CD4-positive, CD25-positive, alpha-beta regulatory T cell (primary cell): ENCODE data around the gene PRKCE. TPM values are rescaled to one million over a fixed set of nuclear protein-coding genes. Genes with fewer than 3 reads are reported as not detected.

Experiments used
- ATAC-seq, 2 donors: fragments of 150-1000 bp; cut with Tn5 transposase; one replicate each; pipeline ENCODE4 v1.10.0; 2021; ENCODE audit warnings: low read depth in 2 of 2, moderate number of reproducible peaks in 2 of 2, moderate library complexity in 1 of 2
- DNase-seq, 3 donors: peaks; one replicate each; pipeline versions ENCODE4 v3.0.0 to v3.0.0-alpha.2; 2012 to 2022; ENCODE audit warnings: mixed read lengths in 1 of 3
- H3K27ac ChIP-seq: one replicate; pipeline ENCODE4 v1.7.0; 2013; ENCODE audit warnings: mild to moderate bottlenecking, low read length; ENCODE audit not compliant: insufficient read depth, poor library complexity, severe bottlenecking
- H3K27me3 ChIP-seq: one replicate; pipeline ENCODE4 v1.7.0; 2013; ENCODE audit warnings: low read length; ENCODE audit not compliant: control insufficient read depth, insufficient read depth
- H3K36me3 ChIP-seq: one replicate; pipeline ENCODE4 v1.7.0; 2013; ENCODE audit warnings: mild to moderate bottlenecking, low read length, moderate library complexity; ENCODE audit not compliant: control insufficient read depth, insufficient read depth
- H3K4me1 ChIP-seq: 2 replicates; pipeline ENCODE4 v1.7.0; 2013; ENCODE audit warnings: mild to moderate bottlenecking, low read length; ENCODE audit not compliant: insufficient read depth, control insufficient read depth, poor library complexity, severe bottlenecking
- H3K4me3 ChIP-seq: one replicate; pipeline ENCODE4 v1.7.0; 2013; ENCODE audit warnings: low read depth, mild to moderate bottlenecking, low read length, moderate library complexity
- H3K9me3 ChIP-seq, 2 experiments: 1 replicate in 1 of 2; 2 replicates in 1 of 2; pipeline ENCODE4 v1.7.0; 2013; ENCODE audit warnings: low read length in 2 of 2, mild to moderate bottlenecking in 1 of 2, moderate library complexity in 1 of 2; ENCODE audit not compliant: control insufficient read depth in 2 of 2
- H3K27ac Mint-ChIP-seq, 3 donors: one replicate each; pipeline ENCODE4 v1.8.0; 2020 to 2022; ENCODE audit warnings: mild to moderate bottlenecking in 3 of 3, mixed read lengths in 3 of 3, moderate library complexity in 2 of 3
- H3K27me3 Mint-ChIP-seq: one replicate; pipeline ENCODE4 v1.8.0; 2022; ENCODE audit warnings: mild to moderate bottlenecking, mixed read lengths
- H3K36me3 Mint-ChIP-seq: one replicate; pipeline ENCODE4 v1.8.0; 2020; ENCODE audit warnings: mixed read lengths
- H3K4me1 Mint-ChIP-seq, 4 donors: one replicate each; pipeline ENCODE4 v1.8.0; 2020 to 2022; ENCODE audit warnings: mixed read lengths in 4 of 4, mild to moderate bottlenecking in 1 of 4
- H3K4me3 Mint-ChIP-seq, 4 donors: one replicate each; pipeline ENCODE4 v1.8.0; 2020 to 2022; ENCODE audit warnings: mild to moderate bottlenecking in 4 of 4, mixed read lengths in 4 of 4, moderate library complexity in 3 of 4
- H3K9me3 Mint-ChIP-seq, 7 donors: one replicate each; pipeline ENCODE4 v1.8.0; 2020 to 2022; ENCODE audit warnings: mixed read lengths in 7 of 7, mild to moderate bottlenecking in 3 of 7, moderate library complexity in 2 of 7
- polyA plus RNA-seq, 4 donors: library from polyadenylated mRNA; unstranded; fragments of 300-500 nt; fragmentation: Illumina TruSeq; gene quantifications; one replicate each; pipeline ENCODE4 v1.2.3, GENCODE V29; 2021
- total RNA-seq: library from RNA; stranded (reverse); gene quantifications from one replicate; pipeline ENCODE4 v1.2.3, GENCODE V29; 2022

PRKCE gene
- total and polyA plus RNA-seq, 5 donors from 2014 or later, result 0.78 to 16.5 (median 1.3) TPM

- H3K4me1 ChIP-seq, result no peaks in the 10 kb centered on the region
- no peaks in the 10 kb centered on the region for H3K36me3 Mint-ChIP-seq
- H3K27ac Mint-ChIP-seq, result no peak overlapping the region
- H3K4me3 ChIP-seq, result no peak overlapping the region
- DNase-seq (no peak), ATAC-seq (no peak)
- peaks cover 0 to 1% (median 0%) of the 10 kb centered on the region in 7 donors for H3K9me3 Mint-ChIP-seq
- peaks cover 7% of the 10 kb centered on the region for H3K27me3 ChIP-seq
- H3K27me3 Mint-ChIP-seq, result no peaks in the 10 kb centered on the region
- no peak overlapping the region for H3K27ac ChIP-seq
- no peaks in the 10 kb centered on the region for H3K9me3 ChIP-seq
- peaks cover 0 to 18% (median under 1%) of the 10 kb centered on the region in 4 donors for H3K4me1 Mint-ChIP-seq
- no peak overlapping the region for H3K4me3 Mint-ChIP-seq
- no peaks in the 10 kb centered on the region for H3K36me3 ChIP-seq
Measured at GRCh38 chr2:45960057-45960863, 308.8 kb downstream of the PRKCE start.

GRCh38 chr2:45962177-45962921 is 310.9 kb downstream of the PRKCE start:
- Mint-ChIP-seq H3K27ac (no peak overlapping the region), H3K36me3 (no peaks in the 10 kb centered on the region), H3K27me3 (no peaks in the 10 kb centered on the region), H3K9me3 (peaks cover 0 to 1% (median 0%) of the 10 kb centered on the region in 7 donors), H3K4me1 (peaks cover 0 to 18% (median under 1%) of the 10 kb centered on the region in 4 donors), H3K4me3 (no peak overlapping the region)
- DNase-seq (no peak), ATAC-seq (no peak)
- Histone ChIP-seq H3K9me3 (no peaks in the 10 kb centered on the region), H3K4me1 (no peaks in the 10 kb centered on the region), H3K36me3 (no peaks in the 10 kb centered on the region), H3K27ac (no peak overlapping the region), H3K27me3 (peaks cover 7% of the 10 kb centered on the region), H3K4me3 (no peak overlapping the region)

GRCh38 chr2:45963816-45964215 is 312.3 kb downstream of the PRKCE start:
- Mint-ChIP-seq H3K4me1 (peaks cover 0 to 18% (median under 1%) of the 10 kb centered on the region in 4 donors), H3K36me3 (no peaks in the 10 kb centered on the region), H3K9me3 (peaks cover 0 to 1% (median 0%) of the 10 kb centered on the region in 7 donors), H3K4me3 (no peak overlapping the region), H3K27ac (no peak overlapping the region), H3K27me3 (no peaks in the 10 kb centered on the region)
- Histone ChIP-seq H3K4me3 (no peak overlapping the region), H3K27ac (no peak overlapping the region), H3K36me3 (no peaks in the 10 kb centered on the region), H3K9me3 (no peaks in the 10 kb centered on the region), H3K4me1 (no peaks in the 10 kb centered on the region), H3K27me3 (peaks cover 7% of the 10 kb centered on the region)
- DNase-seq, result no peak
- ATAC-seq, result no peak

- no peak for ATAC-seq
- peak overlapping the region in 1 of 4 donors; percentile 0 for H3K4me3 Mint-ChIP-seq
- Histone ChIP-seq H3K9me3 (no peaks in the 10 kb centered on the region), H3K27me3 (peaks cover 6% of the 10 kb centered on the region), H3K4me1 (no peaks in the 10 kb centered on the region), H3K4me3 (no peak overlapping the region), H3K36me3 (no peaks in the 10 kb centered on the region), H3K27ac (no peak overlapping the region)
- peaks cover 0 to 1% (median 0%) of the 10 kb centered on the region in 7 donors for H3K9me3 Mint-ChIP-seq
- no peaks in the 10 kb centered on the region for H3K36me3 Mint-ChIP-seq
- H3K27me3 Mint-ChIP-seq, result no peaks in the 10 kb centered on the region
- no peak for DNase-seq
- H3K4me1 Mint-ChIP-seq, result peaks cover 0 to 18% (median under 1%) of the 10 kb centered on the region in 4 donors
- H3K27ac Mint-ChIP-seq, result peak overlapping the region in 2 of 3 donors; percentile 6 to 27
Measured at GRCh38 chr2:45964223-45964841, 312.9 kb downstream of the PRKCE start.

- H3K27ac Mint-ChIP-seq, result peak overlapping the region in 1 of 3 donors; percentile 6
- Histone ChIP-seq H3K36me3 (no peaks in the 10 kb centered on the region), H3K27me3 (peaks cover 4% of the 10 kb centered on the region), H3K27ac (no peak overlapping the region), H3K4me3 (no peak overlapping the region), H3K4me1 (no peaks in the 10 kb centered on the region), H3K9me3 (no peaks in the 10 kb centered on the region)
- no peak overlapping the region for H3K4me3 Mint-ChIP-seq
- no peak for DNase-seq
- H3K36me3 Mint-ChIP-seq, result no peaks in the 10 kb centered on the region
- ATAC-seq, result no peak
- H3K9me3 Mint-ChIP-seq, result peaks cover 0 to 1% (median 0%) of the 10 kb centered on the region in 7 donors
- peaks cover 0 to 18% (median under 1%) of the 10 kb centered on the region in 4 donors for H3K4me1 Mint-ChIP-seq
- H3K27me3 Mint-ChIP-seq, result no peaks in the 10 kb centered on the region
Measured at GRCh38 chr2:45964906-45965305, 313.4 kb downstream of the PRKCE start.

GRCh38 chr2:45965871-45966498 is 314.5 kb downstream of the PRKCE start:
- Histone ChIP-seq H3K27me3 (peaks cover 4% of the 10 kb centered on the region), H3K27ac (no peak overlapping the region), H3K9me3 (no peaks in the 10 kb centered on the region), H3K36me3 (no peaks in the 10 kb centered on the region), H3K4me1 (no peaks in the 10 kb centered on the region), H3K4me3 (no peak overlapping the region)
- H3K36me3 Mint-ChIP-seq, result no peaks in the 10 kb centered on the region
- no peak overlapping the region for H3K27ac Mint-ChIP-seq
- H3K4me3 Mint-ChIP-seq, result no peak overlapping the region
- peaks cover 0 to 18% (median under 1%) of the 10 kb centered on the region in 4 donors for H3K4me1 Mint-ChIP-seq
- peaks cover 0 to 1% (median 0%) of the 10 kb centered on the region in 7 donors for H3K9me3 Mint-ChIP-seq
- DNase-seq (no peak), ATAC-seq (no peak)
- H3K27me3 Mint-ChIP-seq, result no peaks in the 10 kb centered on the region

GRCh38 chr2:45968946-45969584 is 317.6 kb downstream of the PRKCE start:
- no peak overlapping the region for H3K4me3 Mint-ChIP-seq
- no peak overlapping the region for H3K27ac Mint-ChIP-seq
- DNase-seq (no peak), ATAC-seq (no peak)
- no peak overlapping the region for H3K4me3 ChIP-seq
- no peaks in the 10 kb centered on the region for H3K4me1 ChIP-seq
- H3K36me3 Mint-ChIP-seq, result no peaks in the 10 kb centered on the region
- H3K9me3 Mint-ChIP-seq, result peaks cover 0 to 3% (median 0%) of the 10 kb centered on the region in 7 donors
- H3K4me1 Mint-ChIP-seq, result peaks cover 0 to 11% (median 0%) of the 10 kb centered on the region in 4 donors
- H3K27me3 Mint-ChIP-seq, result no peaks in the 10 kb centered on the region
- H3K27ac ChIP-seq, result no peak overlapping the region
- no peaks in the 10 kb centered on the region for H3K36me3 ChIP-seq
- peaks cover 4% of the 10 kb centered on the region for H3K27me3 ChIP-seq
- no peaks in the 10 kb centered on the region for H3K9me3 ChIP-seq
